ENCODE data around the gene SCLT1.

The SCLT1 gene

GRCh38 chr4:129064717-129065116 is 28.6 kb downstream of the SCLT1 start:
- DNase-seq: no peak

- DNase-seq: no peak
Measured at GRCh38 chr4:129063640-129064039, 29.7 kb downstream of the SCLT1 start.

GRCh38 chr4:129062580-129062979 is 30.8 kb downstream of the SCLT1 start:
- DNase-seq: no peak

GRCh38 chr4:129059028-129059427 is 34.3 kb downstream of the SCLT1 start:
- DNase-seq: no peak

- DNase-seq: no peak
Measured at GRCh38 chr4:129046055-129046959, 47.0 kb downstream of the SCLT1 start.

GRCh38 chr4:129043523-129043922 is 49.8 kb downstream of the SCLT1 start:
- no peak for DNase-seq

- no peak for DNase-seq
Measured at GRCh38 chr4:129040471-129040870, 52.9 kb downstream of the SCLT1 start.

GRCh38 chr4:129037093-129037492 is 56.2 kb downstream of the SCLT1 start:
- DNase-seq: no peak

GRCh38 chr4:129014566-129015509 is 78.5 kb downstream of the SCLT1 start:
- no peak for DNase-seq

GRCh38 chr4:129008096-129008495 is 85.2 kb downstream of the SCLT1 start:
- no peak for DNase-seq

GRCh38 chr4:128986908-128987307 is 106.4 kb downstream of the SCLT1 start:
- no peak for DNase-seq

- no peak for DNase-seq
Measured at GRCh38 chr4:128986019-128986418, 107.3 kb downstream of the SCLT1 start.

GRCh38 chr4:128983771-128984485 is 109.4 kb downstream of the SCLT1 start:
- DNase-seq: no peak

- DNase-seq: no peak
Measured at GRCh38 chr4:128981377-128981776, 112.0 kb downstream of the SCLT1 start.

GRCh38 chr4:128980816-128981326 is 112.5 kb downstream of the SCLT1 start:
- DNase-seq: no peak

- no peak for DNase-seq
Measured at GRCh38 chr4:128979934-128980333, 113.4 kb downstream of the SCLT1 start.

GRCh38 chr4:128978985-128979384 is 114.4 kb downstream of the SCLT1 start:
- no peak for DNase-seq

- no peak for DNase-seq
Measured at GRCh38 chr4:128974136-128974581, 119.2 kb downstream of the SCLT1 start.

- no peak for DNase-seq
Measured at GRCh38 chr4:128973384-128973783, 120.0 kb downstream of the SCLT1 start.

GRCh38 chr4:128961405-128961804 is 131.9 kb downstream of the SCLT1 start:
- no peak for DNase-seq

GRCh38 chr4:128958194-128958593 is 135.1 kb downstream of the SCLT1 start:
- DNase-seq: no peak

- no peak for DNase-seq
Measured at GRCh38 chr4:128957459-128957858, 135.9 kb downstream of the SCLT1 start.

- no peak for DNase-seq
Measured at GRCh38 chr4:128955751-128956150, 137.6 kb downstream of the SCLT1 start.

Data from NCI-H1930 (cell line).